D721Med (cell line): Measurements from ENCODE around the gene NTRK2.

ENCODE experiments used
- DNase-seq: peaks from one replicate; pipeline ENCODE4 v3.0.0; 2011; ENCODE audit warnings: low spot score; ENCODE audit not compliant: insufficient read length
- FAIRE-seq: peaks from 2 replicates; lab custom pipeline; 2011; peaks lifted over from hg19 to GRCh38; lab: Jason Lieb, UNC
- TF ChIP-seq, protein P1 (sequence below): IDR thresholded peaks from 2 replicates; pipeline ENCODE4 v1.5.1; 2012; ENCODE audit warnings: mild to moderate bottlenecking, control low read depth; ENCODE audit not compliant: insufficient read depth; ENCODE audit errors: missing control alignments

Gene NTRK2

DNA sequence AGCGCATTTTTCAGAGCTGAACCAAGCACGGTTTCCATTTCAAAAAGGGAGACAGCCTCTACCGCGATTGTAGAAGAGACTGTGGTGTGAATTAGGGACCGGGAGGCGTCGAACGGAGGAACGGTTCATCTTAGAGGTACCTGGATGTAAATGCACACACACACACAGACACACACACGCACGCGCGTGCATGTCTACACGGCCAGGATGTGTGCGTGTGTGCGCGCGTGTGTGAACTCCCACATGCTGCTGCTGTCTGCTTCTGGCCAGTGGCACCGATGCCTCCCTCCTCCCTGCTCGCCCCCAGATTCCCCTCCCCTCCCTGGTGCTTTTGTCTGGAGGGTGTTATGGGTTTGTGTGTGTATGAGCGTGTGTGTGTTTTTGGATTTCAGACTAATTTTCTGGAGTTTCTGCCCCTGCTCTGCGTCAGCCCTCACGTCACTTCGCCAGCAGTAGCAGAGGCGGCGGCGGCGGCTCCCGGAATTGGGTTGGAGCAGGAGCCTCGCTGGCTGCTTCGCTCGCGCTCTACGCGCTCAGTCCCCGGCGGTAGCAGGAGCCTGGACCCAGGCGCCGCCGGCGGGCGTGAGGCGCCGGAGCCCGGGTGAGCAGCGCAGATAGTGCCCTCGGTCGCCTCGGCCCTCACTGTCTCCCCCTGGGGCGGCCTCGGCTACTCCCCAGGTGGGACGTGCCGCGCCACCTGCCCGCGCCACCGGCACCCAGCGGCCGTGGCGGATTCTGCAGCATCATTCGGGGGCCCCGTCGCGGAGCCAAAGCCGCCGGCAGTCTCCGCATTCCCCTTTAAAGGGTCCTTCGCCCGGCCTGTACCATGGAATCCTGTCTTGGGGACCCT, at the start of gene NTRK2:
Gene NTRK2, plus strand, starts transcription at position 442 of the 850 bp plus-strand sequence. CDS start 1,020 bp downstream, outside the sequence.
- DNase-seq (no peak), FAIRE-seq (no peak)
- TF ChIP-seq, protein P1, sequence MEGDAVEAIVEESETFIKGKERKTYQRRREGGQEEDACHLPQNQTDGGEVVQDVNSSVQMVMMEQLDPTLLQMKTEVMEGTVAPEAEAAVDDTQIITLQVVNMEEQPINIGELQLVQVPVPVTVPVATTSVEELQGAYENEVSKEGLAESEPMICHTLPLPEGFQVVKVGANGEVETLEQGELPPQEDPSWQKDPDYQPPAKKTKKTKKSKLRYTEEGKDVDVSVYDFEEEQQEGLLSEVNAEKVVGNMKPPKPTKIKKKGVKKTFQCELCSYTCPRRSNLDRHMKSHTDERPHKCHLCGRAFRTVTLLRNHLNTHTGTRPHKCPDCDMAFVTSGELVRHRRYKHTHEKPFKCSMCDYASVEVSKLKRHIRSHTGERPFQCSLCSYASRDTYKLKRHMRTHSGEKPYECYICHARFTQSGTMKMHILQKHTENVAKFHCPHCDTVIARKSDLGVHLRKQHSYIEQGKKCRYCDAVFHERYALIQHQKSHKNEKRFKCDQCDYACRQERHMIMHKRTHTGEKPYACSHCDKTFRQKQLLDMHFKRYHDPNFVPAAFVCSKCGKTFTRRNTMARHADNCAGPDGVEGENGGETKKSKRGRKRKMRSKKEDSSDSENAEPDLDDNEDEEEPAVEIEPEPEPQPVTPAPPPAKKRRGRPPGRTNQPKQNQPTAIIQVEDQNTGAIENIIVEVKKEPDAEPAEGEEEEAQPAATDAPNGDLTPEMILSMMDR, result no peak

DNA sequence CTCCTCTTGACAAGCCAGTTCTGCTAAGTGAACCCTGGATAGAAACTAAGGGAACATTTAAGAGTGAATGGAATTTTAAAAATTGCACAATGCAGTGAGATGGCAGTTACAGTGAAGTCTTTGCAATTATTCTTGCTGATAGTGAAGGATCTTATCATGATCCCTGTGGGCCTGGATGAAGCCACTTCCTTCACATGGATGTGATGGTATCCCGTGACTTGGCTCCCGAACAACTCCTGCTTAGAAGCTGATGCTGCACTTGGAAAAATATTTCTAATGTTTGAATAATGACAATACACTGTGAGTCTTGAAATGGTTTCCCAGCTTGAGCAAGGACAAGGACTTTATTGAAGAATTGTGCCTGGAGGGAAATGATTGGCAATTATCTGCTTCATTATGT, 49.2 kb upstream of the NTRK2 start:
- TF ChIP-seq, protein P1, result no peak
- no peak for DNase-seq
- no peak for FAIRE-seq

DNA sequence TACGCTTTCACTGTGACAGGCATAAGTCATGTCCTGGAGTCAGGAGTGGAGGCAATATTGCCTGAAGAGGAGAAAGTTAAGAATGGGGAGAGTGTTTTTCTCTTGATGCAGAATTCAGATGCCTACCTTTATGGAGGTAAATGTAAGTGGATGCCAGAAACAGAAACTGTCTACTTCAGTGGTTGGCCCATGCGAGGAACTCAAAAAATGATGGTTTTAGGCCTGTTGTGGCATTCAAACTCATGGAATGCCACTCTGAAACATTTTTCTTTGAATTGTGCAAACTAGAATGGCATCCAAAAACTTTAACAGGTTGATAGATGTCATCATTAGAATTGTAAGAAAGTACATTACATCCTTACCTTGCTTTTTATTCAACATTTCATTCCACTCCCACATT, 47.7 kb upstream of the NTRK2 start:
- DNase-seq, result no peak
- FAIRE-seq, result no peak
- TF ChIP-seq, protein P1, result no peak

DNA sequence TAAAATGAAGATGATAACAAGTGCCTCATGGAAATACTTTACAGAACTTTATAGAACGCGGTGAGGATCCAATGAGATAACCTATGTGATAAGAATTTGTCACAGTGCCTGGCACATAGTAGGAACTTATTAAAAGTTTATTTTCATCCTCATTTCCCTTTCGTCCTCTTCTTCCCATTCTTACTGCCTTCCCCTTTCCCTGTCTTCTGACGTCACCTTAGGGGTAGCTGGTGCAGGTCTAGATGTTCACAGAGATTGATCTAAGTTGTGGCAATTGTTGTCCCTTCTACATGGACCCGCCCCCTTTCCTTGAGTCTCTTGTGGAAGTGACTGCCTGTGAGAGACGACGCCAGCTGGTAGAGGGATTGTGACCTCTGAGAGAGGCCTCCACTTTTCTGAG, 46.5 kb upstream of the NTRK2 start:
- TF ChIP-seq, protein P1, result no peak
- FAIRE-seq, result no peak
- DNase-seq, result no peak

DNA sequence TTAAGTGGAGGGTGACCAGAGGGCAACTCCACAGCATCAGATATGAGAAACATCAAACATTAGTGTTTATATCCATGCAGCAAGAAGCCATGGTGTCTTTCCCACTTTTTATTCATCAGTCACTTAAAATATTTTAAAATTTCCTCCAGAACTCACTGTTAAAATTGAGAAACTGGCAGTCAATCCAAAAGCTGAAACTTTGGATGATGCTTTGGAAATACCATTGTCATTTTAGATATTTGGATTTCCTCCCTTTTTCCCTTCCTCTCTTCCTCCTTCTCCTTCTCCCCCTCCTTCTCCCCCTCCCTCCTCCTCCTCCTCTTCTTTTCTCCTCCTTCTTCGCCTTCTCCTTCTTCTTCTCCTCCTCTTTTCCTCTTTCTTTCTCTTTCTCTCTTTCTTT, 33.1 kb upstream of the NTRK2 start:
- TF ChIP-seq, protein P1, result no peak
- DNase-seq (no peak), FAIRE-seq (no peak)

DNA sequence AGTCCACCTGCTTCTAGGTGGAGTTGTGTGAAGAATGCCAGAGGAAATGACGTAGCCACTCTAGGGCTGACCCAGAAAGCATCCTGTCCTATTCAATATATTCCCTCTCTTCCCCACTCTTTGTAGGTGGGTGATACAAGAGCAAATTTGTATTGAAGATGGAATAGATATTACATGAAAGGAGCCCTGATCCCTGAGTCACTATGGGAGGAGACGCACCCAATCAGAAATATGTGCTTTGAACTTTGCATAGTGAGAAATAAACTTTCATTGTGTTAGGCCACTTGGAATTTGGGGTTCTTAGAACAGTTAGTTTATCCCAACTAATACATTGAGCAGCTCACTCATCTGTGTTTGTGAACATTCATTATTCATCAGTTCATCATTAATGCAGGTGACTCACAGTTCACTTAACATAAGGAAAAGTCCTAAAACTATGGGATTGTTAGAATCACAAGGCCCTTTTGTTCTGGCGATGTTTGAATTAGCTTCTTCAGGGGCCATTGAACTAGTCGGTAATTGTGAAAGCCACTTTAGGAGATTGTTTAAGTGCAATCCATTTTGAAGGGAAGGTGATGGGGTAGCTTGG, 26.9 kb upstream of the NTRK2 start:
- FAIRE-seq, result no peak
- DNase-seq, result no peak
- TF ChIP-seq, protein P1, result no peak

DNA sequence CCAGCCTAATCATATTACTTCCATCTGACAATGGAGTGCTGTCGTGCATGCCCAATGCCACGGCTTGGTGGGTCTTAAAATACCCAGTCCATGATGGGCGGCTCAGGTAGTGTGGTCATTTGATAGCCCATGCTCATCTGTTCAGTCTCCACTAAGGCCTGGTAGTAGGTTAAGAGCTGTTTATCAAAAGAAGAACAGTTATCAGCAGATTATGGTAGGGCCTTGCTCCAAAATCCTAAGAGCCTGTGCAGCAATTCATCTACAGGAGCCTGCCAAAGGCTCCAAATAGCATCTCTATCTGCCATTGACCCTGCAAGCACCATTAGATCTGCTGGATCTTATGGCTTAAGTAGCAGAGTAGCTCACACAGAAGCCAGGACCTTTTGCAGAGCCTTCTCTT, 21.8 kb upstream of the NTRK2 start:
- TF ChIP-seq, protein P1, result no peak
- DNase-seq (no peak), FAIRE-seq (no peak)
